Nephron (organoid): ENCODE data around the gene PTEN.

Experiments
- H3K27ac Mint-ChIP-seq, 3 experiments: 2 replicates each; pipeline ENCODE4 v1.8.0; 2020; ENCODE audit warnings: mixed read lengths in 3 of 3, mild to moderate bottlenecking in 2 of 3, moderate library complexity in 1 of 3
- H3K27me3 Mint-ChIP-seq: 2 replicates; pipeline ENCODE4 v1.8.0; 2021; ENCODE audit warnings: low read depth, mild to moderate bottlenecking, moderate library complexity, mixed read lengths
- H3K36me3 Mint-ChIP-seq: 2 replicates; pipeline ENCODE4 v1.8.0; 2020; ENCODE audit warnings: low read depth, mixed read lengths
- H3K4me1 Mint-ChIP-seq: 2 replicates; pipeline ENCODE4 v1.8.0; 2020; ENCODE audit warnings: mixed read lengths
- H3K4me3 Mint-ChIP-seq, 3 experiments: 2 replicates each; pipeline ENCODE4 v1.8.0; 2020; ENCODE audit warnings: mild to moderate bottlenecking in 3 of 3, mixed read lengths in 3 of 3, moderate library complexity in 2 of 3
- H3K9me3 Mint-ChIP-seq: 2 replicates; pipeline ENCODE4 v1.8.0; 2020; ENCODE audit warnings: mixed read lengths
- CTCF ChIP-seq, 3 experiments: fragments of 200-600 bp; sonication (generic); IDR thresholded peaks; one replicate each; pipeline ENCODE4 v1.5.0; 2021; ENCODE audit warnings: antibody characterized with exemption in 3 of 3; ENCODE audit not compliant: unreplicated experiment in 3 of 3

Gene PTEN

GRCh38 chr10:88006261-88006660 is 142.8 kb downstream of the PTEN start:
- Mint-ChIP-seq H3K27ac (no peak overlapping the region), H3K4me1 (no peaks in the 10 kb centered on the region), H3K4me3 (no peak overlapping the region), H3K27me3 (no peaks in the 10 kb centered on the region), H3K36me3 (no peaks in the 10 kb centered on the region), H3K9me3 (peaks cover under 1% of the 10 kb centered on the region)
- TF ChIP-seq CTCF (IDR thresholded peaks at IDR 0.05; ENCODE audit: unreplicated experiment in 3 of 3): no peak

- H3K27me3 Mint-ChIP-seq: no peaks in the 10 kb centered on the region
Measured at GRCh38 chr10:88008866-88009470, 145.5 kb downstream of the PTEN start.

GRCh38 chr10:88012641-88013040 is 149.2 kb downstream of the PTEN start:
- Mint-ChIP-seq H3K27ac (no peak overlapping the region), H3K4me1 (no peaks in the 10 kb centered on the region), H3K36me3 (no peaks in the 10 kb centered on the region), H3K9me3 (peaks cover 5% of the 10 kb centered on the region), H3K4me3 (no peak overlapping the region), H3K27me3 (no peaks in the 10 kb centered on the region)
- no peak for TF ChIP-seq CTCF (IDR thresholded peaks at IDR 0.05; ENCODE audit: unreplicated experiment in 3 of 3)

More at GRCh38 chr10:88008866-88009470, 145.5 kb downstream of the PTEN start:
- H3K4me1 Mint-ChIP-seq: no peaks in the 10 kb centered on the region
- no peaks in the 10 kb centered on the region for H3K36me3 Mint-ChIP-seq
- H3K27ac Mint-ChIP-seq: no peak overlapping the region
- no peak for TF ChIP-seq CTCF (IDR thresholded peaks at IDR 0.05; ENCODE audit: unreplicated experiment in 3 of 3)
- H3K4me3 Mint-ChIP-seq: no peak overlapping the region
- peaks cover 5% of the 10 kb centered on the region for H3K9me3 Mint-ChIP-seq

- Mint-ChIP-seq H3K4me3 (no peak overlapping the region), H3K4me1 (no peaks in the 10 kb centered on the region), H3K27me3 (peaks cover 4% of the 10 kb centered on the region), H3K27ac (no peak overlapping the region), H3K9me3 (no peaks in the 10 kb centered on the region), H3K36me3 (no peaks in the 10 kb centered on the region)
- no peak for TF ChIP-seq CTCF (IDR thresholded peaks at IDR 0.05; ENCODE audit: unreplicated experiment in 3 of 3)
Measured at GRCh38 chr10:88017781-88018180, 154.4 kb downstream of the PTEN start.

- Mint-ChIP-seq H3K4me1 (no peaks in the 10 kb centered on the region), H3K27me3 (peaks cover 4% of the 10 kb centered on the region), H3K9me3 (no peaks in the 10 kb centered on the region), H3K36me3 (no peaks in the 10 kb centered on the region), H3K4me3 (no peak overlapping the region), H3K27ac (no peak overlapping the region)
- TF ChIP-seq CTCF (IDR thresholded peaks at IDR 0.05; ENCODE audit: unreplicated experiment in 3 of 3): no peak
Measured at GRCh38 chr10:88019753-88020152, 156.3 kb downstream of the PTEN start.
